Stimulated activated CD4-positive, alpha-beta T cell treated with anti-CD3 and anti-CD28 coated beads, Interleukin-1b, Interleukin-23, amount 100 ng/mL, for 1 hour (primary cell): Measurements from ENCODE around the gene HUNK.
"Not testable (repeated sequence)": the region's sequence is repeated elsewhere in the genome, so short reads cannot be mapped to it uniquely, and the experiment has no call there.

Experiments used
- DNase-seq, 2 donors: peaks; one replicate each; pipeline ENCODE4 v3.0.0-alpha.2; 2020; ENCODE audit warnings: low read depth in 2 of 2

The HUNK gene

GRCh38 chr21:31921079-31921478, 48.3 kb downstream of the HUNK start:
- no peak for DNase-seq

GRCh38 chr21:31922881-31923280, 50.1 kb downstream of the HUNK start:
- no peak for DNase-seq

DNA sequence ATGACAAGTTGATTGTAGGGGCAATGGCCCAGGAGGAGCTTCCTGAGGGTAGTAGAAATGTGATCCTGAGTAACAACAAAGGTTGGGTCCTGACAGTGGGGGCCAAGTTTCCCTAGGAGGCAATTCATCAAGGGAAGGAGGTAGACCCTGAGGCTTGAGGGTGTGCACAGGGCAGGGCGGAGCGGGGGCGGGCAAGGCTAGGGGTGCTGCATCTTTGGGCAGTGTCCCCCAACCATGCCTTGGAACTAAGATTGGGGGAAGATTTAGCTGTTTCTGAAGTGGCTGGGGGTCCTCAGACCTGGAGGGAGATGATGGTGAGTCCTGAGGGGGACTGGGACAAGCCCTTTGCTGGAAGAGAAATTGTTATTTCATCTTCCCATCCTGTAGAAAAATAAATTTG, 50.9 kb downstream of the HUNK start:
- DNase-seq: no peak

GRCh38 chr21:31924548-31924947, 51.7 kb downstream of the HUNK start:
- no peak for DNase-seq

DNA sequence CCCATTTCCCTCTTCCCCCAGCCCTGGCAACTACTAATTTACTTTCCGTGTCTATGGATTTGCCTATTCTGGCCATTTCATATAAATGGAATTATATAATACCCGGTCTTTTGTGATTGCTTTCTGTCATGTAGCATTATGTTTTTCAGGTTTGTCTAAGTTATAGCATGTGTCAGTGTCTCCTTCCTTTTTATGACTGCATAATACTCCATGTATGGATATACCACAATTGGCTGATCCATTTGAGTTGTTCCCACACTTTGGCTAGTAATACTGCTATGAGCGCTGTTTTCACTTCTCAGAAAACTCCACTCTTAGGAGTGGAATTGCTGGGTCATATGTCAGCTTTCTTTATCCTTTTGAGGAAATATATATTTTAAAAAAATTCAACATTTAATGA, 53.7 kb downstream of the HUNK start:
- no peak for DNase-seq

GRCh38 chr21:31927689-31928353, 55.0 kb downstream of the HUNK start:
- no peak for DNase-seq

DNA sequence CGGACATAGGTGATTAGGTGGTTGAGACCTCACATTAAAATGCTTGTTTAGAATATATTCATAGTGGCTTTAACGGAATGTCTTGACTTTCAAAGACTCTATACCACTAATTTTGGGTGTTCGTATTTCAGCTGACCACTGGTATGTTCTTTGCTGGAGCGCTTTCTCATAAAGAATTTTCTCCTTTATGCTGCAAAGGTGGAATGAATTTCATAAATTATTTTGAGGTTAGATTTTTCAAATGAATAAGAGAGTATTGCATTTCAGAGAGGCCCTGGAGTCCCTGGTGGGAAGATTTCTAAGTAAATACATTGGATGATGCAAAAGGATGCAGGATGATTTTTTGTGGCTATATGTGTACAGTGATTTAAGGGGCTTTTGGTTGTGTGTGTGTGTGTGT, 55.8 kb downstream of the HUNK start:
- DNase-seq: no peak

- DNase-seq: no peak
These were observed 56.7 kb downstream of the HUNK start for GRCh38 chr21:31929548-31929947.

DNA sequence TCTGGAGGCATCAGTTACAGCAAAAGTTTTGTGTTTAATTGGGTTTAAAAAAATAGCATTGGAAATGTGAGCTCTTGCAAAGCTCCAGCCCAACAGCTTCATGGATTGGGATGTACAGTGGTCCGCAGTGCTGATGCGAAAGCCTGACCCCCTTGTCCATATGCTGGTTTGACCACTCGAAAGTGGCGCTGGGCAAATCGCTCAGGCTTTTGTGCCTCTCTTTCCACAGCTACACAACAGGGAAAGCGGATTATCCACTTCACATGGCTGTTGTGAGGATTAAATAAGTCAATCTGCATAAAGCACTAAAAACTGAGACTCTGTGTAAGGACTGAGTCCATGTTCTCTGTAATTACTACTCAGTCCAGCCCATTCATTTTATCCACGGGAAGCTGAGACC, 57.2 kb downstream of the HUNK start:
- DNase-seq: no peak

DNA sequence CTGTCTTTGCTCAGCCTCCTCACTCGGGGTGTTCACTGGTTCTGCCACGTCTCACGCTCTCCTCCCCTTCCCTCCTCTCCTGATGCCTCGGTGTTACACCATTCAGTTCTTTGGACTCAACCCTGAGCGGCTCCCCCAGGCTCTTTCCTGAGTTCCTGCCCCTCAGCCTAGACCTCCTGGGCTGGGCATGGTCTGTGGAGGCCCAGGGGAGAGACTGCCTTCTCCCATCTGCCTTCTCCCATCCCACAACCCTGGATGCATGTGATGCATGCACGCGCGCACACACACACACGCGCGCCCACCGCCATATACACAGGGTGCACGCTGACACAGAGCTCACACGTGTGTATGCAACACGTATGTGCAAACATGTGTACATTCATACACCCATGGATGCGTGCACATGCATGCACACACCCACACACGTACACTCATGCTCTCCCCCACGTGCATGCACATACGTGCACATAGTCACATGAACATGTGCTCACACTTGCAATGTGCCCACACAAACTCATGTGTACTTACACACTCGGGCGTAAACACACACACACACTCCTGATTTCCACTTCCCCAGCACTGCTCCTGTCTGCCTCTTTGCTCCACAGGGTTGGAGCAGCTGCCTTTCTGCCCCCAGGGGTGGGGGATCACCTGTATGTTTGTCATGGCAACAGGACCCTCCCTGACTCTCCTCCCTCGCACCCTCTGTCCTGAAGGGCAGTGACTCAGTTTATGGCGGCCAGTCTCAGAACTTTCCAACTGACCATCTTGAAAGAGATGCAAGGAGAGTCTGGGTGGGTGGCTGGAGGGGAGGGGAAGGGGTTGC, 59.0 kb downstream of the HUNK start:
- DNase-seq: no peak

- DNase-seq: no peak
These were observed 59.6 kb downstream of the HUNK start for GRCh38 chr21:31932470-31932764.

DNA sequence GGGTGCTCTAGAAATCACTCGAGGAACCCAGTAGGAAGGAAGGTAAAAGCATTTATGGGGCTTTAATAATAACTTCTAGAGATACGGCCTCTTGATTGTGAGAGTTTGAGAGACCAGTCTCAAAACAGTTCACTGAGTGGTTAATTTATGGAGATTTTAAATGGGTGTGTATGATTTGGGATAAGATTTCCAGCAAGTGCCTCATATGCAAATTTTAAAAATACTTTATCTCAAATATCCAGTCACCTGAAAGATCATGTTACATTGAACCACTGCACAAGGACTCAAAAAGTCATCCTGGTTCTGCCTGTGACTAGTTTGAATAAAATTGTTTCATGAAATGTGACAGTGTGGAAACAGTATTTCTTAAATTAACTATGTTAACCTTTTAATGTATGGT, 64.5 kb downstream of the HUNK start:
- DNase-seq: no peak

GRCh38 chr21:31938330-31939301, 65.8 kb downstream of the HUNK start:
- DNase-seq: no peak

GRCh38 chr21:31941694-31942093, 68.9 kb downstream of the HUNK start:
- no peak for DNase-seq

DNA sequence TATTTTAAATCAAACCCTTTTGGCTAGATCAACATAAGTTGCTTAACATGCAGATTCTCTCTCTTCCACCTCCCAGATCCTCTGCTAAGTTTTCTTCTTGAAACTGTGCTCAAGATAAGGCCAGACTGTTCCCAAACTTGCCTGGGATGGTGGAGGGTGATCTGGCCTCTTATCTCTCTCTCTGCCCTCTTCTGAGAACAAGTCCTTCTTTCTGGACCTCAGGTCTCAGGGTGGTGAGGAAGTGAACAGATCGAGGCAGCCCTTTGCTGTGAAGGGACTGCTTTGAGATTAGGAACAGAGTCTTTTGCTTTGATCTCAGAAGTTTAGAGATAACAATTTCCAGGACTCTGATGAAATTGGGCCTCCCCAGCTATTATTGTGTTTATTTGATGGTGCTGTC, 70.7 kb downstream of the HUNK start:
- no peak for DNase-seq

DNA sequence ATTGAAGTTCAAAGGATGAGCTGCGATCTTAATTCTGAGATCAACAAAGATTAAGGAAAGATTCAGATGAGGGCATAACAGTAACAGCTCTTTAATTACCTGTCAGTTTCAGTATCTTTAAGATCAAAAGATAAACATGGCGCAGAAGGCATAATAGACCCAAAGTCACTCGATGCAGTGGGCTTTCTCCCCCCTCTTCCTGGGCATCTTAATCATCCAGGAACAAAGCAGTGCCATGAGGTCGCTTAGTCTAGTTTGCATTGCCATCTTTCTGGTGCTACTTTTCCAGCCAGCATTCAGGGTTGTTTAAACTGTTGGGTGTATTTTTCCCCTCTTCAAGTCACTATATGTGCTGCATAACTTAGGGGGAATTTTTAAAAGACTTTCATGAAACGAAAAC, 72.3 kb downstream of the HUNK start:
- DNase-seq: no peak

DNA sequence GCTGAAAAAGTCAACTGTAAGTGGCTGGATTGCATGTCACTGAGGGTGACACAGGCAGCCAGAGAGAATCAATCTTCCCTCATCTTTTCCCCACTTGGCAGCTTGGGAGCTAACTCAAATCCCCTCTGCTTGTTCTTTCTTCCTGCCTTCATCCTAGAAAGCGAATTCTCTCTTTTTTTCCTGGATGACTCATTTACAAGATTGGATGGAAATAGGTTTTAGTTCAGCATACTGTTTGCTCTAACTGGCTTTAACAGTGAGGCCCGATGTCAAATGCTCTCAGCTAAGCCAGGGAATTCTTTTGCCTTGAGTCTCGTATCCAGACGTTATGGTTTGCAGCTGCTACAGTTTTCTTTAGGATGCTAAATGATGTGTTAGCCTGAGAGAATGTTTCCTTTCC, 72.7 kb downstream of the HUNK start:
- DNase-seq: no peak

GRCh38 chr21:31946231-31946630, 73.4 kb downstream of the HUNK start:
- no peak for DNase-seq

GRCh38 chr21:31946876-31947550, 74.2 kb downstream of the HUNK start:
- DNase-seq: not testable (repeated sequence)

DNA sequence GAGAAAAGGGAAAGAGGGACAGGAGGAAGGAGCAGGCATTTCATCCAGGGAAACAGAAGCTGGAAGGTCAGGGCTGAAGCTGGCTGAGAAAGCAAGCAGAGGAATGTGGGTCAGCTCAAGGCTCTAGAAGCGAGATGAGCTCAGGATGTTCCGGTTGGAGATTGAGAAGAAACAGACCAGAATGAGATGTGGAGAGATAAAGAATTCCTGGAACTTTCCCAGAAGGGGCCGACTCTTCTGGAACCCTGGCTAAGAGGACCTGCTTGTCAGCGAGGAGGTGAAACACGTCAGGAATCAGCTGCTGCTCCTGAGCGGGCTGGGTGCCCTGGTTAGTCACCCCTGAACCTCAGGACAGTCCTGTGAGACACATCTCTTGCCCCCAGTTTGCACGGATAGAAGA, 75.9 kb downstream of the HUNK start:
- no peak for DNase-seq

- no peak for DNase-seq
These were observed 80.0 kb downstream of the HUNK start for GRCh38 chr21:31952828-31953227.

DNA sequence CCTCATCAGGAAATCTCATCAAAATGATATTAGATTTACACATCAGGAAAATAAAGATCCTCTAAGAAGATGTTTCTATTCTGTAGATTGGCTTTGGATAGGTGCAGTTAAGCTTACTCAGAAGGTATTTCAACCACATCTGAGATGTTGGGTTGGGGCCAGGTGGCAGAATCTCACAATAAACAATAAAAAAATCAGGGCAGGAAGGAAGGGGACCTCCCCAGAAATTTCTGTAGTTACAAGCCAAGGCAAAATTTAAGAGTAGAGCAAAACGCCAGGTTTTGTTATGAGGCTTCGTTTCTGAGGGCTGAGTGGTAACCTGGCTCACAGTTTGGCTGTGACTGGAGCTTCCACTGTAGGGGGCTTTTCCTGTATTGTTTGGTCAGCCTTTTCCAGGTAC, 84.8 kb downstream of the HUNK start:
- DNase-seq: no peak
